GM21786 (cell line): ENCODE data around the gene RPL19.
"Not testable (repeated sequence)": the region's sequence is repeated elsewhere in the genome, so short reads cannot be mapped to it uniquely, and the experiment has no call there.

ENCODE experiments used
- ATAC-seq: cut with Tn5 transposase; IDR thresholded peaks from one replicate; pipeline ENCODE4 v1.9.1; 2021; ENCODE audit not compliant: unreplicated experiment

Gene RPL19

GRCh38 chr17:39200070-39200879 is at the start of gene RPL19:
RPL19 (plus strand) TSS chr17:39200283; CDS start chr17:39200345, 62 bp downstream.
- ATAC-seq = peak; percentile 51

GRCh38 chr17:39150795-39151149 is 49.3 kb upstream of the RPL19 start:
- no peak for ATAC-seq

GRCh38 chr17:39151150-39151942 is 48.7 kb upstream of the RPL19 start, which contains the start of gene PLXDC1:
PLXDC1 (minus strand) TSS chr17:39151637; CDS start chr17:39151437, 200 bp downstream.
- ATAC-seq = no peak

- ATAC-seq = no peak
These were observed 47.9 kb upstream of the RPL19 start for GRCh38 chr17:39151943-39152818.

- ATAC-seq = peak; percentile 45
These were observed 46.5 kb upstream of the RPL19 start for GRCh38 chr17:39153599-39154051.

GRCh38 chr17:39155654-39156053 is 44.4 kb upstream of the RPL19 start:
- ATAC-seq = no peak

GRCh38 chr17:39156491-39156890 is 43.6 kb upstream of the RPL19 start:
- ATAC-seq = no peak

GRCh38 chr17:39158623-39159022 is 41.5 kb upstream of the RPL19 start:
- ATAC-seq = no peak

GRCh38 chr17:39161962-39162361 is 38.1 kb upstream of the RPL19 start:
- no peak for ATAC-seq

- no peak for ATAC-seq
These were observed 35.4 kb upstream of the RPL19 start for GRCh38 chr17:39164675-39165143.

GRCh38 chr17:39165178-39165840 is 34.8 kb upstream of the RPL19 start:
- no peak for ATAC-seq

GRCh38 chr17:39165841-39166349 is 34.2 kb upstream of the RPL19 start, which contains the start of gene ARL5C:
ARL5C (minus strand) TSS chr17:39166161; CDS start chr17:39165760, 401 bp downstream.
- ATAC-seq = no peak

- no peak for ATAC-seq
These were observed 33.4 kb upstream of the RPL19 start for GRCh38 chr17:39166437-39167335.

- ATAC-seq = no peak
These were observed 32.6 kb upstream of the RPL19 start for GRCh38 chr17:39167476-39167875.

GRCh38 chr17:39168503-39168902 is 31.6 kb upstream of the RPL19 start:
- not testable (repeated sequence) for ATAC-seq

GRCh38 chr17:39169101-39169500 is 31.0 kb upstream of the RPL19 start:
- no peak for ATAC-seq

GRCh38 chr17:39169518-39169917 is 30.6 kb upstream of the RPL19 start:
- ATAC-seq = no peak

- no peak for ATAC-seq
These were observed 30.0 kb upstream of the RPL19 start for GRCh38 chr17:39170109-39170508.

GRCh38 chr17:39170558-39170957 is 29.5 kb upstream of the RPL19 start:
- no peak for ATAC-seq
